Activated naive CD8-positive, alpha-beta T cell treated with anti-CD3 and anti-CD28 coated beads for 36 hours (primary cell): Measurements from ENCODE around the gene HSPA5. TPM values are rescaled to one million over a fixed set of nuclear protein-coding genes. Genes with fewer than 3 reads are reported as not detected.
A peak's percentile ranks its signal among the peaks of the same experiment; 100 is the strongest.
"Not testable (repeated sequence)": the region's sequence is repeated elsewhere in the genome, so short reads cannot be mapped to it uniquely, and the experiment has no call there.

Source experiments
- DNase-seq: peaks from one replicate; pipeline ENCODE4 v3.0.0; 2021
- H3K27ac Mint-ChIP-seq: one replicate; pipeline ENCODE4 v1.8.0; 2022; ENCODE audit warnings: mild to moderate bottlenecking, moderate library complexity, mixed read lengths
- H3K27me3 Mint-ChIP-seq: one replicate; pipeline ENCODE4 v1.8.0; 2022; ENCODE audit warnings: mild to moderate bottlenecking, mixed read lengths
- H3K36me3 Mint-ChIP-seq: one replicate; pipeline ENCODE4 v1.8.0; 2021; ENCODE audit warnings: mild to moderate bottlenecking, mixed read lengths
- H3K4me1 Mint-ChIP-seq: one replicate; pipeline ENCODE4 v1.8.0; 2021; ENCODE audit warnings: mixed read lengths
- H3K4me3 Mint-ChIP-seq: one replicate; pipeline ENCODE4 v1.8.0; 2022; ENCODE audit warnings: mild to moderate bottlenecking, moderate library complexity, mixed read lengths
- H3K9me3 Mint-ChIP-seq: one replicate; pipeline ENCODE4 v1.8.0; 2022; ENCODE audit warnings: mixed read lengths
- total RNA-seq, 2 experiments: library from RNA; stranded (reverse); gene quantifications; one replicate each; pipeline ENCODE4 v1.2.3, GENCODE V29; 2021

HSPA5 gene
- total RNA-seq: 100 to 1,000 TPM; 242 TPM

DNA sequence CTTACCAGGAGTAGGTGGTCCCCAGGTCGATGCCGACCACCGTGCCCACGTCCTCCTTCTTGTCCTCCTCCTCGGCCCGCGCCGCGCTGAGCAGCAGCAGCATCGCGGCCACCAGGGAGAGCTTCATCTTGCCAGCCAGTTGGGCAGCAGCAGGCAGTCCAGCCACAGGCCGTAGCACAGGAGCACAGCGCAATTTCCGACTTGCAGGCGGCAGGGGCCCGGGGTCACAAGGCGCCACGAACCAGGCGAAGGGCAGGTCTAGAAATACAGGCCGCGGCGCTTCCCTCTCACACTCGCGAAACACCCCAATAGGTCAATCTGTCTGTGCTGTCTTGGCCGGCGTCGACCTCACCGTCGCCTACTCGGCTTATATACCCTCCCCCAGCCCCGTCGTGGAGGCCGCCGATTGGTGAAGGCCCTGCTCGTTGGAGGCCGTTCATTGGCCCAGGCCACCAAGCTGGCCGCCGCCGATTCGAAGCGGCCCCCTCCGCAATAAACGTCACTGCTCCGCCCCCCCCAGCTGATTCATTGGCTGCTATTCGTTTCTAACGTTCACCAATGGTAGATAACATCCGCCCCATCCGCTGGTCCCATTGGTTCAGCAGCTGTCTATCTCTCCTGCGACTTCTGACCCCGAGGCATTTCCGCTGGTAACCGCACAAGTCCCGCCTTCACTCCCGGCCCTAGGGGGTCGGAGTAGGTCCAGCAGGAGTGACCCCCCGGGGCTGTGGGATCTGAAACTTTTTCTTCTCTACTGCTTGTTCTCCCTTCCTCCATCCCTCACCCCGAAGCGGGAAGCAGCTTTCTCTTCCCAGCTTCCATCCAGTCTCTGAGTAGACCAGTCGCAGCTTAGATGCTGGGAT, at the start of gene HSPA5:
Gene HSPA5 (minus strand): TSS at position 344 of the 863 bp plus-strand sequence. CDS start 217 bp downstream, at position 127.
- Mint-ChIP-seq H3K27me3 (peaks cover 10% of the 10 kb centered on the region), H3K9me3 (no peaks in the 10 kb centered on the region), H3K4me3 (peak within 1 kb of the TSS; percentile 100), H3K4me1 (peaks cover 56% of the 10 kb centered on the region), H3K27ac (peak within 1 kb of the TSS; percentile 99), H3K36me3 (peaks cover 53% of the 10 kb centered on the region)
- DNase-seq: peak; percentile 99

DNA sequence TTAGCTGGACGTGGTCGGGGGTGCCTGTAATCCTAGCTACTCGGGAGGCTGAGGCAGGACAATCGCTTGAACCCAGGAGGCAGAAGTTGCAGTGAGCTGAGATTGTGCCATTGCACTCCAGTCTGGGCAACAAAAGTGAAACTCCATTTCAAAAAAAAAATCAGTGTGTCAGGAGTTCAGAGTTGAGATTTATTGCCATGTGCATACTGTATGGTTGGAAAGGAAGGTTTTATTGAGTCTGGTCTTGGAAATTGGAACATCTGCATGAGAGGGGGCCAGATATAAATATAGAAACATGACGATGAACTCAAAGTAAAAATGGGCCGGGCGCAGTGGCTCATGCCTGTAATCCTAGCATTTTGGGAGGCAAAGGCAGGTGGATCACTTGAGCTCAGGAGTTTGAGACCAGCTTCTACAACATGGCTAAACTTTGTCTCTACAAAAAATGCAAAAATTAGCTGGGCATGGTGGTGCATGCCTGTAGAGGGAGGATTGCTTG, 45.8 kb upstream of the HSPA5 start:
- not testable (repeated sequence) for H3K27ac Mint-ChIP-seq, H3K4me1 Mint-ChIP-seq, DNase-seq, H3K9me3 Mint-ChIP-seq, H3K4me3 Mint-ChIP-seq, H3K36me3 Mint-ChIP-seq, H3K27me3 Mint-ChIP-seq

DNA sequence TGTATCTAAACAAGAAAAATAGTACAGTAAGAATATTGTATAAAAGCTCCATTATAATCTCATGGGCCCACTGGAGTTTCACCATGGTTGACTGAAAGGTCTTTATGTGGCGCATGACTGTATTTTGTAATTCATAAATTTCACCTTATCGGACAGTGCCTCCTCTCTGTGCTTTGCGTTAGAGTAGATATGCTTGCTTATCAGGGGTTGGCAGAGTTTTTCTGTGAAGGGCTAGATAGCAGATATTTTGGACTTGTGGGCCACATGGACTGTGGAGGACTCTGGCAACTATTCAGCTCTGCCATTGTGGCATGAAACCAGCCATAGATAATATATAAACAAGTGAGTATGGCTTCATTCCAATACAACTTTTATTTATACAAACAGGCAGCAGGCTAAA, 43.7 kb upstream of the HSPA5 start:
- Mint-ChIP-seq H3K9me3 (no peaks in the 10 kb centered on the region), H3K4me3 (no peak overlapping the region), H3K27me3 (no peaks in the 10 kb centered on the region), H3K4me1 (peaks cover 11% of the 10 kb centered on the region), H3K36me3 (peaks cover 2% of the 10 kb centered on the region), H3K27ac (no peak overlapping the region)
- no peak for DNase-seq

DNA sequence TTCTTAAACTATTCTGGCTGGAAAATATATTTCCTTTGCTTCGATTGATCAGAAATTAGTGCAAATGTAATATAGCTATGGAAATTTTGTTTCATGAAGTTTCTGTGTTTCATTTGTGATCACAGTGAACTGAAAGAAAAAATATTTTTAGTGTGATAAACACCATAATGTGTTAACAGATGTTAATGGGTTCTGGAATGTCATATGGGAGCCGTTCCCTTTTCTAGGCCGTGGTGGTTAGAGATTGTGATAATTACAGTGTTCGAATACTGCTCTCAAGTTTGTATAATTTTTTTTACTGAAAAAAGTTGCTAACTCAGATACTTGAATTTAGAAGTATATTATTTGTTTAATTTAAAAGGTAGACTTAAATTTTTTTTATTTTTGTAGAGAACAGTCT, 39.8 kb upstream of the HSPA5 start:
- Mint-ChIP-seq H3K4me3 (no peak overlapping the region), H3K27ac (no peak overlapping the region), H3K9me3 (no peaks in the 10 kb centered on the region), H3K27me3 (no peaks in the 10 kb centered on the region), H3K4me1 (peaks cover 18% of the 10 kb centered on the region), H3K36me3 (peaks cover 2% of the 10 kb centered on the region)
- no peak for DNase-seq

DNA sequence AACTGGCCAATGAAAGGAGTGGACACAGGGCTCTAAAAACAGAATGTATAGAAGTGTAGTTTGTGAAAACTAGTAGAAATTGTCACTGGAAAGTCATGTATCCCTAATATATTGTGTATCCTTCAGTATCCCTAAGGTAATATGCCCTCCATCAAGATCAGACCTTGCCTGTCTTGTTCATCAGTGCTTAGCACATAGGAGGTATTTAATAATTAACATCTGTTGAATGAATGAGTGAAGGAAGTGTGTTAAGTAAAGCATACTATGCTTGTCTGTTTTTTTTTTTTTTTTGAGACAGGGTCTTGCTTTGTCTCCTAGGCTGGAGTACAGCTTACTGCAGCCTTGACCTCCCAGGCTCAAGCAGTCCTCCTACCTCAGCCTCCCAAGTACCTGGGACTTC, 36.3 kb upstream of the HSPA5 start:
- Mint-ChIP-seq H3K4me3 (no peak overlapping the region), H3K27ac (no peak overlapping the region), H3K36me3 (peaks cover 6% of the 10 kb centered on the region), H3K9me3 (no peaks in the 10 kb centered on the region), H3K27me3 (no peaks in the 10 kb centered on the region), H3K4me1 (peaks cover 24% of the 10 kb centered on the region)
- DNase-seq: no peak

DNA sequence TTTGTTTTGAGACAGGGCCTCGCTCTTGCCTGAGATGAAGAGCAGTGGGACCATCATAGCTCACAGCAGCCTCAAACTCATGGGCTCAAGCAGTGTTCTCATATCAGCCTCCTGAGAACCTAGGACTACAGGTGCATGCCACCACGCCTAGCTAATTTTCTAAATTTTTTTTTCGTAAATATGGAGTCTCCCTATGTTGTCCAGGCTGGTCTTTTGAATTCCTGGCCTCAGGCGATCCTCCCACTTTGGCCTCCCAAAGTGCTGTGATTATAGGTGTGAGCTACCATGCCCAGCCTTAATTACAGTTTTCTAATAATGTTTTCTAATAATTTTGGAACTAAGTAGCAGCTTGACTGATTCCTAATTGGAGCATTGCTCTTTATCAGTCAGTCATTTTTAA, 35.6 kb upstream of the HSPA5 start:
- Mint-ChIP-seq H3K36me3 (peaks cover 7% of the 10 kb centered on the region), H3K4me3 (no peak overlapping the region), H3K4me1 (peaks cover 23% of the 10 kb centered on the region), H3K27ac (no peak overlapping the region), H3K9me3 (no peaks in the 10 kb centered on the region), H3K27me3 (no peaks in the 10 kb centered on the region)
- no peak for DNase-seq

DNA sequence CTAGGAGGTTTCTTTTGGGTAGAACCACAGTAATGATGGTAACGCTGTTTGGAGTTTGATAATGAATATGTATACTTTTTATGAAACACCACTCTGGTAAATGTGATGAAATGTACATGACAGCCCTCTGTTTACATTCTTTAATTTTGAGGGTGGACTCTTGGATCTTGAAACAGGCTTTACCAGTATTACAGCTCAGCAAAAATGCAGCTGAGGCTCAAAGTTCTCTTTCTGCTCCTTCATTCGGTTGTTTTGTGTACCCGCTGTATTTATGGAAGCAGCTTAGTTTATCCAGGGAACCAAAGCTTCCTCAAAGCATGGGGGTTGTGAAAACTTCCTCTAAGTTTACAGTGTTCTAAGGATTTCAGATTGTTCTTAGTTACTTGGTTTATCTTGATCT, 31.6 kb upstream of the HSPA5 start:
- no peaks in the 10 kb centered on the region for H3K9me3 Mint-ChIP-seq
- no peak overlapping the region for H3K27ac Mint-ChIP-seq
- H3K4me1 Mint-ChIP-seq: peaks cover 30% of the 10 kb centered on the region
- DNase-seq: no peak
- no peak overlapping the region for H3K4me3 Mint-ChIP-seq
- H3K36me3 Mint-ChIP-seq: peaks cover 20% of the 10 kb centered on the region
- no peaks in the 10 kb centered on the region for H3K27me3 Mint-ChIP-seq

DNA sequence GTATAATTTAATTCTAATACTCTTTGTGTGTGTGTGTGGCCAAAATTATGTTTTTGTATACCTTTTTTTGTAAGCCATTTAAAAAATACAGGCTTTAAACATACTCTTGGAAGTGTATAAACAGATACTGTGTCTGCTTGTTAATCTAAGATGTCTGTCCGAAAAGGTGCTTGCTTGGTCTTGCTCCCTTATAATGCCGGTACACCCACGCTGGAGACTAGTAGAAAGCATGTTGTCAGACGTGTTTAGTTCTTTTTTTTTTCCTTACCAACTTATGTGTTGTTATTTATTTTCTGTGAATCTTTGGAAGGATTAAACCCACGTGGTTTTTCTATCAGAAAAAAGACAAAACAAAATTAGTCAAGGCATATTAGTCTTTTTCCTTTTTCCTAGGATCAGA, 29.9 kb upstream of the HSPA5 start:
- no peaks in the 10 kb centered on the region for H3K9me3 Mint-ChIP-seq
- H3K4me3 Mint-ChIP-seq: no peak overlapping the region
- peaks cover 25% of the 10 kb centered on the region for H3K36me3 Mint-ChIP-seq
- H3K27ac Mint-ChIP-seq: no peak overlapping the region
- DNase-seq: no peak
- H3K4me1 Mint-ChIP-seq: peaks cover 26% of the 10 kb centered on the region
- H3K27me3 Mint-ChIP-seq: no peaks in the 10 kb centered on the region

DNA sequence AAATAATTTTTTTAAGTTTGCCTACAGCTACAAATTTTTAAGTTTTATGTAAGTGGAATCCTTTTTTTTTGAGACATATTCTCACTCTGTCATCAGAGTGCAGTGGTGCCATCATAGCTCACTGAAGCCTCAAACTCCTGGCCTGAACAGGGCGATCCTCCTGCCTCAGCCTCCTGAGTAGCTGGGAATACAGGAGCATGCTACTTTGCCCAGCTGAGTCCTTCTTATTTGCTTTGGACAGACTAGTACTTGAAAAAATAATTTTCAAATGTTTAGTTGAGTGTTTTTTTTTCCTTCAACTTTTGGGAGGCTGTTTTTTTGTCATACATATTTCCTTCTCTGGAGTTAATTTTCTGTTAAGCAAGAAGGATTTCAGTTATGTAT, 27.9 kb upstream of the HSPA5 start:
- H3K36me3 Mint-ChIP-seq: peaks cover 38% of the 10 kb centered on the region
- H3K9me3 Mint-ChIP-seq: no peaks in the 10 kb centered on the region
- peaks cover 37% of the 10 kb centered on the region for H3K4me1 Mint-ChIP-seq
- no peak for DNase-seq
- H3K27ac Mint-ChIP-seq: no peak overlapping the region
- no peak overlapping the region for H3K4me3 Mint-ChIP-seq
- H3K27me3 Mint-ChIP-seq: no peaks in the 10 kb centered on the region

DNA sequence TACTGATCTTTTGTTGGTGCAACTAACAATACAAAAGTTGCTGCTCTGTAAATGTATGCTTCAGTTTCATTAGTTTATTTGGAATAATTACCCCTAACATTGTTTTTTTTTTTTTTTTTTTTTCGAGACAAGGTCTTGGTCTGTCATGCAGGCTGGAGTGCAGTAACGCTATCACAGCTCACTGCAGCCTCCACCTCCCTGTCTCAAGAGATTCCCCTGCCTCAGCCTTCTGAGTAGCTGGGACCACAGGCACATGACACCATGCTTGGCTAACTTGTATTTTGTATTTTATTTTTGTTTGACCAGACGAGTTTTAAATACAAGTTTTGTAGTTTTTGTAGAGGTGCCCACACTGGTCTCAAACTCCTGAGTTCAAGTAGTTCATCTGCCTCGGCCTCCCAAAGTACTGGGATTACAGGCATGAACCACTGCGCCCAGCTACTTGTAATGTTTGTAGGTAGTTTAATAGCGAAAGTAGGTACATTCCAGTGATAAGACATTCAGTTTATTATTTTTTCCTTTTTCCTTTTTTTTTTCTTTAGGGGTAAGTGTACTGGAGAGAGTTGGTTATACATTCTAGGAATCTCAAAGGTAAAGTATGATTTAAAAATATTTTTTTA, 27.4 kb upstream of the HSPA5 start:
- DNase-seq: no peak
- Mint-ChIP-seq H3K9me3 (no peaks in the 10 kb centered on the region), H3K36me3 (peaks cover 41% of the 10 kb centered on the region), H3K27me3 (no peaks in the 10 kb centered on the region), H3K4me3 (no peak overlapping the region), H3K27ac (no peak overlapping the region), H3K4me1 (peaks cover 42% of the 10 kb centered on the region)

DNA sequence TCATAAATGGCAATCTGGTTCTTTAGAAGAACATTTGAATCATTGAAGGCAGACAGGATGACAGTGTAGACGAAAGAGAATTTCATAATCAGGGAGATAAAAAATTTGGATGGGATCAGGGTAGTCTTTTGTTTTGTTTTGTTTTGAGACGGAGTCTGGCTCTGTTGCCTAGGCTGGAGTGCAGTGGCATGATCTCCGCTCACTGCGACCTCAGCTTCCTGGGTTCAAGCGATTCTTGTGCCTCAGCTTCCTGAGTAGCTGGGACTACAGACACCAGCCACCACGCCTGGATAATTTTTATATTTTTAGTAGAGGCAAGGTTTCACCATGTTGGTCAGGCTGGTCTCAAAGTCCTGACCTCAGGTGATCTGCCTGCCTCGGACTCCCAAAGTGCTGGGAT, 22.9 kb upstream of the HSPA5 start:
- peak overlapping the region; percentile 67 for H3K4me3 Mint-ChIP-seq
- peaks cover 43% of the 10 kb centered on the region for H3K4me1 Mint-ChIP-seq
- DNase-seq: not testable (repeated sequence)

DNA sequence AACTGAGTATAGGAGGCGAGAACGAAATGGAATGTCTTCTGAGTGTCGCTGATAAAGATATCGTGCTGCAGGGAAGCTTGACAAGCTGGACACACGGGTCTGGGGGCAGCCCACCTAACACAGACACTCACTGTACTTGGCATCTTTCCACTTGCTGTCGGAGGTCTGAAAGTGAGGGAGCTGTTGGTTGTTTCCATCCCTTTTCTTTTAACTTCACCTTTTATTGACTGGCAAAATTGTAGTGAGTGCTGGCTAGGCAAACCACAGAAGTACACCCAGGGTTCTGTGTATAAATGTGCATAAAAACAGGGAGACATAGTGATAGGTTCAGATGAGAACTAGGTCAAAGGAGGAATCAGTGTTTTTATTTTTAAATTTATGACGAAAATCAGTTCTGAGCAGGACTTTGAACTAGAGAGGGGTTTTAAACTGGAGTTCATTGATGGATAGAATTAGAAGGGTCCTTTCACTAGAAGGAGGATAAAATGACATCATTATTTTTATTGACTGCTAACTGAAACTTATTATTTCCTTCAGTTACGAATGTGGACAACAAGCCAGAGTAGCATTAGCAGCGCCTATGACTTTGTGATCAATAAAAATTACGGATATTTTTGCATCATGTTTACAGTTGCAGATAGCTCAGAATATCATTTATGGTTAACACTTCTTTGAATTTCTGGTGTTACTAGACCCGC, 21.3 kb upstream of the HSPA5 start:
- peaks cover 2% of the 10 kb centered on the region for H3K9me3 Mint-ChIP-seq
- no peak for DNase-seq

More for the DNA sequence above, 22.9 kb upstream of the HSPA5 start:
- not testable (repeated sequence) for H3K27me3 Mint-ChIP-seq, H3K9me3 Mint-ChIP-seq
- H3K27ac Mint-ChIP-seq: peak overlapping the region; percentile 82
- H3K36me3 Mint-ChIP-seq: peaks cover 39% of the 10 kb centered on the region

DNA sequence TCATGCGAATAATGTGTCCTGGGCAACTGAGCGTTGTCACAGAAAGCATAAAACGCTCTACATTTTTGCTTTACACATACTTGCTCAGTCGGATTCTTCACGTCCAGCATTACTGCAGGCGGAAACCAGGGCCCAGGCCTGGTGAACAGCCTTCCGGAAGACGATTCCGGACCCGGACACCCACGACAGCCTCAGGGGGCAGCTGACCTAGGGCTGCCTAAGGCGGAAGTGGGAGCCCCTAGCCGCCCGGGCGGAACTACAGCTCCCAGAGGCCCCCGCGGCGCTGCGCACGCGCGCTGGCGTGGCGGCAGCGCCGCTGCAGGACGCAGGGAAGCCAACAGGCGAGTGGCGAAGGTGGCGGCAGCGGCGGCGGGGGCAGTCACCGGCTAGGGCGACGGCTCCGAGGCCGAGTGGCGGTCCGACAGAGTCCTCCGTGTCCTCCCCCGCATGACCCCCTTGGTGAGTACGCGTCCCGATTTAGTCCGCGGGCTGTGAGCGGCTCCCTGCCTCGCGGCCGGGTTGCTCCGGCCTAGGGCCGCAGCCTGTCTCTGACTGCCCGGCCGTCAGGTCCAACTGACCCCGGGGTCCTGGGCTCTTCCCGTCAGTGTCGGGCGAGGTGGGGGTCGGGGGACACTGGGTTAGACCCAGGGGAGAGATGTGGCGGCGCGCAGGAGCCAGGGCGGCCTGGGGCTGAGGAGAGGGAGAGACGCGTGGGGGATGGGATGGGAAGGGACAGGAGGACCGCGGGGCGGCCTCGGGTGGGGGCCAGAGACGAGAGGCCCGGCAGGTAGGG, 20.6 kb upstream of the HSPA5 start, which contains the start of gene GAPVD1:
Gene GAPVD1 (plus strand): TSS at position 326 of the 793 bp plus-strand sequence. CDS start 37,096 bp downstream, outside the sequence.
- Mint-ChIP-seq H3K36me3 (peaks cover 30% of the 10 kb centered on the region), H3K4me1 (peaks cover 38% of the 10 kb centered on the region), H3K4me3 (peak within 1 kb of the TSS; percentile 99), H3K9me3 (peaks cover 2% of the 10 kb centered on the region), H3K27ac (peak within 1 kb of the TSS; percentile 94), H3K27me3 (no peaks in the 10 kb centered on the region)
- peak; percentile 94 for DNase-seq

More for the DNA sequence above, 21.3 kb upstream of the HSPA5 start:
- no peaks in the 10 kb centered on the region for H3K27me3 Mint-ChIP-seq
- H3K4me1 Mint-ChIP-seq: peaks cover 38% of the 10 kb centered on the region
- peak overlapping the region; percentile 99 for H3K4me3 Mint-ChIP-seq
- peaks cover 32% of the 10 kb centered on the region for H3K36me3 Mint-ChIP-seq
- H3K27ac Mint-ChIP-seq: peak overlapping the region; percentile 94

DNA sequence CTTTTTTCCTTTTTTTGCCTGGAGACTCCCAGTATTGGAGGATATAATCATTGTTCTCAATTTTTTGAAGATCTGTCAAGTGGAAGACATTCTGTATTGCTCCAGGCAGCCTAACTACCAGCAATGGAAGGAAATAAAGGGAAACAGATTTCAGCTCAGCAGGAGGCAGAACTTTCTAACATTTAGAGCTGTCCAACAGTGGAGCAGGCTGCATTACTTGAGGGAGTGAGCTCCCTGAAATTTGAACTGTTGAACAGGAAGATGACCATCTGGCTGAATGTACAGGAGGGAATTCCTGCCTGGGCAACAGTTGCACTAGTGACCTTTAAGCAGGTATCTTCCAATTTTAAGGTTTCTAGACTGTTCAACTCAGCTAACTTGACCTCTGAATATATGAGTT, 19.4 kb upstream of the HSPA5 start:
- H3K27ac Mint-ChIP-seq: peak overlapping the region; percentile 94
- DNase-seq: no peak
- peaks cover 25% of the 10 kb centered on the region for H3K36me3 Mint-ChIP-seq
- peak overlapping the region; percentile 99 for H3K4me3 Mint-ChIP-seq
- peaks cover 38% of the 10 kb centered on the region for H3K4me1 Mint-ChIP-seq
- H3K27me3 Mint-ChIP-seq: no peaks in the 10 kb centered on the region
- H3K9me3 Mint-ChIP-seq: peaks cover 2% of the 10 kb centered on the region
